Stimulated activated CD4-positive, alpha-beta T cell treated with anti-CD3 and anti-CD28 coated beads, Interleukin-15, amount 100 ng/mL, for 24 hours (primary cell): Measurements from ENCODE around the gene EPB41L5.
"Not testable (repeated sequence)": the region's sequence is repeated elsewhere in the genome, so short reads cannot be mapped to it uniquely, and the experiment has no call there.

Source experiments
- DNase-seq: peaks from one replicate; pipeline ENCODE4 v3.0.0-alpha.2; 2020

EPB41L5 gene

GRCh38 chr2:120032297-120032696 is 19.4 kb downstream of the EPB41L5 start:
- no peak for DNase-seq

DNA sequence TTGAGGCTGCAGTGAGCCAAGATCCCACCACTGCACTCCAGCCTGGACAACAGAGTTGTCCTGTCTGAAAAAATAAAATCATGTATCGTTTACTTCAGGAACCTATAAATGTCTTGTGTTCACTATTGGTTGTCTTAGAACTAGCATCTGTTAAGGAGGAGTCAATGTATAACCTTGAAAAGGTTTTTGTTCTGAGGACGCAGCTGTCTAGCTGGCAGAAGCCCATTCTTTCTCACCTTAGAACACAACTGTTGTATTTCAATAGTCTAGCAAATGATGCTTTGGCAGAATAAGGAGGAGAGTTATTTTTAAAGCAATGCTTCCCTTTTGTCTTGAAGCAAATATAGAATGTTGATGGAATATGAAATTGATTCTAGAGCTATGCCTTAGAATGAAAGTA is 21.1 kb downstream of the EPB41L5 start:
- no peak for DNase-seq

DNA sequence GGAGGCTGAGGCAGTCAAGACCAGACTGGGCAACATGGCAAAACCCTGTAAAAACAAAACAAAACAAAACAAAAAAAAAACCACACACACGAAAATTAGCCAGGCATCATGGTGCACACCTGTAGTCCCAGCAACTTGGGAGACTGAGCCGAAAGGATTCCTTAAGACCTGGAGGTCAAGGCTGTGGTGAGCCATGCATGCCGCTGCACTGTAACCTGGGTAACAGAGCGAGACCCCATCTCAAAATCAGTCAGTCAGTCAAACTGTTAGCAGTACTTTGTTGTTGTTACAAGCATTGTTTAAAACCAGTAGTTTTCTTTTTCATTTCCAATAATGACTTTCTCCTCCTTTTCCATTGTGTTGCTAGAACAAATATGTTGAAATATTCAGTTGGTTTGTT is 21.7 kb downstream of the EPB41L5 start:
- no peak for DNase-seq

GRCh38 chr2:120036145-120036544 is 23.3 kb downstream of the EPB41L5 start:
- DNase-seq = no peak

- DNase-seq = no peak
Measured at GRCh38 chr2:120037995-120038541, 25.2 kb downstream of the EPB41L5 start.

DNA sequence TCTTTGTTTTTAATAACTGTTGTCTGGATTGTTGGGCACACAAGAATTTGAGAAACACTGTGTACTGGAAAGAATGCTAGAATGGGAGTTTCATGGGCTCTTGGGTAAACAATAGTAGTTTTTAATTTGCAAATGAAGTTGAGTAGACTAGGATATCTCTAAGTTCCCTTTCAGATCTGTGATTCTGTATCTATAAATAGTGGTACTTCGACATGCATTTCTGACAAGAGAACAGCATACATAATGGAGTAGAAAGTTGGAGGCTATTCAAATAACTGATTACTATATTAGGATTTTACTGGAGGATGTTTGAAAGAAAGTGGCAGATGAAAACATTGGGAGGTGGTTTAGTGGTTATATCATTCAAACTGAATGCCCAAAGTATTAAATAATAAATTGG is 29.5 kb downstream of the EPB41L5 start:
- DNase-seq = no peak

GRCh38 chr2:120044336-120044735 is 31.5 kb downstream of the EPB41L5 start:
- DNase-seq = no peak

- DNase-seq = not testable (repeated sequence)
Measured at GRCh38 chr2:120045775-120046174, 32.9 kb downstream of the EPB41L5 start.

DNA sequence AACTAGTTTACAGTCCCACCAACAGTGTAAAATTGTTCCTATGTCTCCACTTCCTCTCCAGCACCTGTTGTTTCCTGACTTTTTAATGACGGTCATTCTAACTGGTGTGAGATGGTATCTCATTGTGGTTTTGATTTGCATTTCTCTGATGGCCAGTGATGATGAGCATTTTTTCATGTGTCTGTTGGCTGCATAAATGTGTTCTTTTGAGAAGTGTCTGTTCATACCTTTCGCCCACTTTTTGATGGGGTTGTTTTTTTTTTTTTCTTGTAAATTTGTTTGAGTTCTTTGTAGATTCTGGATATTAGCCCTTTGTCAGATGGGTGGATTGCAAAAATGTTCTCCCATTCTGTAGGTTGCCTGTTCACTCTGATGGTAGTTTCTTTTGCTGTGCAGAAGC is 33.4 kb downstream of the EPB41L5 start:
- DNase-seq = not testable (repeated sequence)

DNA sequence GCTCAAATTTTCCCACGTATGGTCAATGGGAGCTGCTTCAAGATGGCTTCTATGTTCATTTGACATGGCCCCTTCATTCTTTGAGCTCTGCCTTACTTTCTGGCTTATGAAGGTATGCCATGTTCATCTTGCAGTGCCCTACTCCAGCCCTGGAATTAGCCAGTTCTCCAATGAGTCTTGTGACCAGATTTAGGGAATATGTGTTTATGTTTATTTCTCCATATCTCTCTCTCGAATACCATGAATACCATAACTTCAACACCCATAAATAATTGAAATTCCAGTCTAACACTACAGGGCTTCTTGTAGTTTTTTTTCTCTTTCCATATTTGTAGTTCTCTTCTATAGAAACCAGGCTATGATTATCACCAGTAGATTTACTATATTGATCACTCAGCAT is 39.7 kb downstream of the EPB41L5 start:
- DNase-seq = no peak

GRCh38 chr2:120053891-120054290 is 41.0 kb downstream of the EPB41L5 start:
- no peak for DNase-seq

GRCh38 chr2:120059483-120059882 is 46.6 kb downstream of the EPB41L5 start:
- no peak for DNase-seq

DNA sequence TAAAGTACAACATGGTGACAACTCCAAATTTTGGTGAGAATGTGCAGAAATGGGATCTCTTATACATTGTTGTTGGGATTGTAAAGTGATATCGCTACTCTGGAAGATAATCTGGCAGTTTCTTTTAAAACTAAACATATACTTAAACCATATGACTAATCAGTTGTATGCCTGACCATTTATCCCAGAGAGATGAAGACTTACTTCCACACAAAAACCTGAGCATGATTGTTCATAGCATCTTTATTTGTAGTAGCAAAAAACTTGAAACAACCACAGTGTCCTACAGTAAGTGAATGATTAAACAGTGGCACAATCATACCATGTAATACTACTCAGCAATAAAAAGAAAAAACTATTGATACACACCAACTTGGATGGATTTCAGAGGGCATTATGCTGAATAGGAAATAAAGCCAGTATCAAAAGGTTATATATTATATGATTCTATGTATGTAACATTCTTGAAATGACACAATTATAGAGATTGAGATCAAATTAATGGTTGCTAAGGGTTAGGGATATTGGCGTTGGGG is 47.3 kb downstream of the EPB41L5 start:
- DNase-seq = no peak

GRCh38 chr2:120064664-120065063 is 51.8 kb downstream of the EPB41L5 start:
- no peak for DNase-seq

DNA sequence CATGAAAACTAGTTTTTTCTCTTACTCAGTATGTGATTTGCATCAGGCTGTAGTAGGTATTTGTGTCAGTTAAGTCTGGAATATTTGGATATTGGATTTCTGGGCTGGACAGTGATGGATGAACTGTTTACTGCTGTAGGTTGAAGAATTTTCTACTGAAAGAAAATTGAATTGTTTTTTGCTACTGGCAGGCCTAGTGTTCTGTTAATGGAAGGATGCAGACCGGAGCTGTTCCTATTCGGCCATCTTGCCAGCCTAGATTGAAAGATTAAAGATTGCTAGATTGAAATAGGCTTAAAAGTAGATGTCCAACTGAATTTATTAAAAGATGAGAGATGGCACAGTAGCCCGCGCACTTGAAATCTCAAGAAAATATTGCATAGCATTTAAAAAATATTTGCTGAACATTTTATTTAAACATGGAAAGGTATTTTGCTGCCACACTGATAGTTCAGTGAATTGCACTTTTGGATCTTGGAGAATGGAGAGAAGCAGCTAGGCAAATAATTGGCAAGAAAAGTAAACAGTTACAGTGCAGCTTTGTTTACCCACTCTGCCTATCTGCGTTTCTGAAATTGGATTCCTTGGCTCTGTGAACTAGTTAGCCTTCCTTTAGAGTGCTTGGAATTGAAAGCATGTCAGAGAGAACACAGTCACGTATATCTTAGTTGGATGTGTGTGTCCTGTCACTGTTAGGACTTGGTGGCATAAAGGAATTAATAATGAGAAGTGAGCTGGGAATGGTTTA is 54.1 kb downstream of the EPB41L5 start:
- no peak for DNase-seq

DNA sequence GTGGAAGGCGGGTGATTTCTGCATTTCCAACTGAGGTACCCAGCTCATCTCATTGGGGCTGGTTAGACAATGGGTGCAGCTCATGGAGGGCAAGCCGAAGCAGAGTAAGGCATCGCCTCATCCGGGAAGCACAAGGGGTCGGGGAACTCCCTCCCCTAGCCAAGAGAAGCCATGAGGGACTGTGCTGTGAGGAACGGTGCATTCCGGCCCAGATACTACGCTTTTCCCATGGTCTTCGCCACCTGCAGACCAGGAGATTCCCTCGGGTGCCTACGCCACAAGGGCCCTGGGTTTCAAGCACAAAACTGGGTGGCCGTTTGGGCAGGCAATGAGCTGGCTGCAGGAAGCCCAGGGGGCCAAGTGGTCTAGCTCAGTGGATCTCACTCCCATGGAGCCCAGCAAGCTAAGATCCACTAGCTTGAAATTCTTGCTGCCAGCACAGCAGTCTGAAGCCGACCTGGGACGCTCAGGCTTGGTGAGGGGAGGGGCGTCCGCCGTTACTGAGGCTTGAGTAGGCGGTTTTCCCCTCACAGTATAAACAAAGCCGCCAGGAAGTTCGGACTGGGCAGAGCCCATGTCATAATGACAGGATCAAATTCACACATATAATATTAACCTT is 55.3 kb downstream of the EPB41L5 start:
- not testable (repeated sequence) for DNase-seq

GRCh38 chr2:120075545-120075944 is 62.7 kb downstream of the EPB41L5 start:
- DNase-seq = no peak

DNA sequence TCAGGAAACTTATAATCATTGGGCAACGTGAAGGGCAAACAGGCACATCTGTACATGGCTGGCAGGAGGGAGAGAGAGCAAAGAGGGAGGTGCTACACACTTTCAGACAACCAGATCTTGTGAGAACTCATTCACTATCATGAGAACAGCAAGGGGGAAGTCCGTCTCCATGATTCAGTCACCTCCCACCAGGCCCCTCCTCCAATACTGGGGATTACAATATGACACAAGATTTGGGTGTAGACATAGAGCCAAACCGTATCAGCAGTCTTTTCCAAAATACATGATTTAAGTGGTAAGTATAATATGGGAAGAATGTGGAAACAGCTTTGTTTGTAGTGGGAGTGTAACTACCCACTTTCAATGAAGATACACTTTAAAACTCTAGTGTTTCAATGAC is 65.0 kb downstream of the EPB41L5 start:
- no peak for DNase-seq

- DNase-seq = no peak
Measured at GRCh38 chr2:120079647-120080046, 66.8 kb downstream of the EPB41L5 start.

GRCh38 chr2:120091436-120091835 is 78.6 kb downstream of the EPB41L5 start:
- DNase-seq = no peak

DNA sequence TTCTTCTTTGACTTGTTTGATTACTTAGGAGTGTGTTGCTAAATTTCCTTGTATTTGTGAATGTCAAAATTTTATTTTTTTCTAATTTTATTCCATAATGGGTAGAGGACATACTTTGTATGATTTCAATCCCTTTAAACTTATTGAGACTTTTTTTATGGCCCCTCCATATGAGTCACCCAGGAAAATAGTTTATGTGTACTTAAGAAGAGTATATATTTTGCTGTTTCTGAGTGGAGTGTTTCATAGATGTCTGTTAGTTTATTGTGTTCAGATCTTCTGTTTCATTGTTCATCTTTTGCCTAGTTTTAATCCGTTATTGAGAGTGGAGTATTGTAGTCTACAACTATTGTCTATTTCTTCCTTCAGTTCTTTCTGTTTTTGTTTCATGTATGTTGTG is 81.9 kb downstream of the EPB41L5 start:
- DNase-seq = no peak

GRCh38 chr2:120100627-120101026 is 87.8 kb downstream of the EPB41L5 start:
- no peak for DNase-seq

DNA sequence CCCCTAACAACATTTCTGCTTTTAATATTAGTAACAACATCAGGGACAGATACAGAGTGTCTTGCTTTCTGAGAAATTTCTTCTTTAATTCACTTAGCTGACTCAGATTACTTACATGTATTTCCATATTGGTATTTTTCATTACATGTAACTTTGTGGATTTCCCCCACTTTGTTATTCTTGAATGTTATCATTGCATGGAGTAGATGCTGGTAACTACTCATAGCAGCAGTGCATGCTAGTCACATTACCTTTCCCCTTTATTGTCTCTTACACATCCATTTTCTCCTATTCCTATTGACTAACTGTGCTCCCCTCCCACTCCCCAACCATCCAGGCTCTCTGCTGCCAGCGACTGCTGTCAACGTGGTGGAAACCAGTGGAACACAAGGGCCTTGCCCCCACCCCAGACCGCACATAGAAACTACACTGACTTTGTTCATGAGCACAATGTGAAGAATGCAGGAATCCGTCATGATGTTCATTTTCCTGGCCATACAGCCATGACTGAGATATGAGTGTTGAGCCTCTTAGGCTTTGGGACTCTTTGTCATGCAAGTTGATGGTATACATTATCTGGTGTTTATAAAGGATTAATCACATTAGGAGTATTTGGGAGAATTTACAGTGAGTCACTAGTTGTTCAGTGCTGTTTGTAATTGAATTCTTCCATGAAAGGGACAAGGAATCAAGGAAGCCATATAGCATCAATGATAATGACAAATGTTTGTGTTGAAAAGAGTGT is 91.0 kb downstream of the EPB41L5 start:
- DNase-seq = no peak
